ENCODE results near the gene TTLL12.

GRCh38 chr22:43230971-43231723, 44.2 kb upstream of the TTLL12 start:
- TF ChIP-seq EZH2phosphoT487 (IDR thresholded peaks at IDR 0.05; ENCODE audit: insufficient read depth, low read depth) (no peak), EZH2 (IDR thresholded peaks at IDR 0.05; ENCODE audit: insufficient read depth, poor library complexity, severe bottlenecking) (no peak)
